GM21723 (cell line): ENCODE results near the gene RAMAC.
"Not testable (repeated sequence)": the region's sequence is repeated elsewhere in the genome, so short reads cannot be mapped to it uniquely, and the experiment has no call there.

Source experiments
- ATAC-seq: cut with Tn5 transposase; IDR thresholded peaks from one replicate; pipeline ENCODE4 v1.9.1; 2021; ENCODE audit warnings: mild to moderate bottlenecking, moderate library complexity; ENCODE audit not compliant: unreplicated experiment

RAMAC gene

DNA sequence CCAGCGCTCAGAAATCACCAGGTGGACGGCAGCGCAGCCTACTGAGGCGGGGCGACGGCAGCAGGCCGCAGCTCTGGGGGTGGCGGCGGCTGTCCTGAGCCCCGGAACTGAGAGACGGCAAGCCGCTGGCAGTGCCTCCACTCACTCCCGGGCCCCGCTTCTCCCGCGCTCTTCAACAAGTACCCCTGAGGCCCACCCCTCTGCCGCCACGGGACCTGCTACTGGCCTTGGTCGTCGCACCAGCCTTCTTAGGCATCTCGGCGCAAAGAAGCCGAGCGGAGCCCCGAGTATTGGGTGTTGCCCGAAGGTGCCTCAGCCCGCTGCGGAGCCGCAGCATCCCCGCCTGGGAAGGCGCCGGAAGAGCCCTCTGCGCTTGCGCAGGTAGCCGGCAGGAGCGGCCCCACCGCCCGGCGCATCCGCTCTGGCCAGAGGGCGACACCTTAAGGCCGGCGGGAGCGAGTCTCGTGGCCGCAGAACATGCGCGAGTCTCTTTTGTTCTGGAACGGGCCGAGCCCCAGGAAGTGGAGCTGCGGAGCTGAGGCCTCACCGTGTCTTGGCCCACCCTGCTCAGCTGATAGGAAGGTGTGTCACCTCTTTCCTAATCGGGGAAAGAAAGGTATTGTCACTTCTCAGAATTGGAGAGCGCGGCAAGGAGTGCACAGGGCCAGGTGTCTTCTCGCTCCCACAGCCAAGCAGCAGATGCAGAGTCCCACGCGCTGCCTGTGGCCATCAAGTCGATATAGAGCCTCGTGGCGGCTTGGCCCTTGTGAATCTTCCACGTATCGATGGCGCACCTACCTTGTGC, 25.5 kb downstream of the RAMAC start, which contains the start of gene C15orf40:
TSS of gene C15orf40 (minus strand) at position 369 of the 805 bp plus-strand sequence. CDS start at position 337, 32 bp downstream.
- ATAC-seq: peak; percentile 89

GRCh38 chr15:83012076-83012426, 26.0 kb downstream of the RAMAC start:
- ATAC-seq: no peak

GRCh38 chr15:83012636-83013035, 26.6 kb downstream of the RAMAC start:
- ATAC-seq: no peak

DNA sequence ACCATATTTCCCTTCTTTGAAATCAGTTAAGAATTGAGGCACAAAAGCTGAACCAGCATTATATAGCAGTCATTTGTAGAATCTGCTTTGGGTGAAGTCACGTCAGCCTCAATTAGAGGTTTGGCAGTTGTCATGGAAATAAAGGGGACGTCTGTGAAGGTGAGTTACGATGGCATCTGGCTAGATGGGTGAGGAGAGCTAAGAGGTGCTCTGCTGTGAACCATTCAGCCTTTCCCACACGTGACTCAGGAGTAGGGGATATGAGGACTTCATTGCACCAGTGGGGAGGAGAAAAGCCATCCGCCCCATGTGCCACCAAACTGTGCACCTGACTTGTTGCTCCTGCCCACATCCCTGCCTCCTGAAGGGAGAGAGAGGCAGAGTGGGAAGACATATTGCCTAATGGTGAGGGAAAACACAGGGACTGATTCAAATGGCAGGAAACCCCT, 28.2 kb downstream of the RAMAC start:
- ATAC-seq: no peak

DNA sequence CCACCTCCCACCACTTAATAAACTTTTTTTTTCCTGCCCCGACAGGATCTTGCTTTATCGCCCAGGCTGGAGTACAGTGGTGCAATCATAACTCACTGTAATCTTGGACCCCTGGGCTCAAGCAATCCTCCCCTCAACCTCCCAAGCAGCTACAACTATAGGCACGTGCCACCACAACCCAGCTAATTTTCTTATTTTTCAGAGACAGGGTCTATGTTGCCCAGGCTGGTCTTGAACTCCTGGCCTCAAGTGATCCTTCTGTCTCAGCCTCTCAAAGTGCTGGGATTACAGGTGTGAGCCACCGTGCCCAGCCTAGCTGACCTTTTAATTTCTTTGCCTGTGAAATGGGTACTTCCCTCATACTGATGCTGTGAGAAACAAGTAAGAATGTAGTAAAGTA, 29.4 kb downstream of the RAMAC start:
- ATAC-seq: no peak

DNA sequence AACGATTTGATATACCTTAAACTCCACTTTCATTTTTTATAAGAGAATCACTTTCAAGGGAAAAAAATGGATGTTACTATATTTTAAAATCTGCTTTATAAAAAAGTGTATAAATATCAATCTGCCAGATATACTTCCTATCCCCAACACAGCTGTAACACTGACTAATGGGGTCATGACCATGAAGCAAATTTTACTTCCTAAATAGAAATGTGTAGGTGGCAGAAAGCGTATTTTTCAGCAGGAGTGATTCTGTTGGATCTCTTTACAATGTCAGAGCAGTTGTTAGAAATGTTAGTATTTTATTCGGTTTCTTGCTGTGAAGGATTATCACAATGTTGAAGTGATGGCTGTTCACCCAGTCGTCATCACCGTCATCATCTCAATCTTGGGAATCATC, 30.9 kb downstream of the RAMAC start:
- ATAC-seq: no peak

DNA sequence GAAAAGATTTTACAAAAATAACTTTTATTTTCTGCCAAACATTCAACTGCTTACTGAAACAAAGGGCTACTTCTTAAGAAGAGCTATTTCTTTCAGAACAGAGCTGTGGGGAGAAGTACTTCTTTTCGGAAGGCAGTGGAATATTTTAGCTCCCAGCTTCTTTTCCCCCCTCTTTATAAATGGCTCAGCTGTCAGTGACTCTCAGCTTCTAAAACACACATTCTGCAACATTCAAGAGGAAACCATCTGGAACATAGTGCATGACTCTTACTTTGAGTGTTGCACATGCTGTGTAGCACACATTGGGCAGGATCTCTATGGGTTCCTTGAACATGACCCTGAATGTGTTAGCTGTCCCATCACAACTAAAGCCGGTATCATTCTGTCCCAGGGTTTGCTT, 32.4 kb downstream of the RAMAC start:
- no peak for ATAC-seq

DNA sequence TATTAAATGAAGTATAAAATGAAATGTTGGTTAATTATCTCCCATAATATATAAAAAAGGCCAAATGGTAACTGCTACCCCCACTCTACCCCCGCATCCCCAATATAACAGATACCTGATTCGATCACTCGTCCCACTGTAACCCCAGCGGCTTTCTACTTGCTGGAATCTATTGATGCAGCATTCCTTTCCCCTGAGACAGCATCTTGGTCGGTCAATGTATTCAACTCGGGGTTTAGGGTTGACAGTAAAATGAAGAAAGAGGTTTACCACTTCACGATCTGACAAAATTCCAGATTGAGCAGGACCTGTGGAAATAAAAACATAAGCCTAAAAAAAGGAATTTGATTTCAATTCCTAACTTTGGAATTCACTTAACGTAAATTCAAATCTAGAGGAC, 44.0 kb downstream of the RAMAC start:
- no peak for ATAC-seq

DNA sequence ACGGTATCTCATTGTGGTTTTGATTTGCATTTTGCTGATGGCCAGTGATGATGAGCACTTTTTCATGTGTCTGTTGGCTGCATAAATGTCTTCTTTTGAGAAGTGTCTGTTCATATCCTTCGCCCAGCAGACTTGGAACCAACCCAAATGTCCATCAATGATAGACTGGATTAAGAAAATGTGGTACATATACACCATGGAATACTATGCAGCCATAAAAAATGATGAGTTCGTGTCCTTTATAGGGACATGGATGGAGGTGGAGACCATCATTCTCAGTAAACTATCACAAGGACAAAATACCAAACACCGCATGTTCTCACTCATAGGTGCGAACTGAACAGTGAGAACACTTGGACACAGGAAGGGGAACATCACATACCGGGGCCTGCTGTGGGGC, 45.2 kb downstream of the RAMAC start:
- not testable (repeated sequence) for ATAC-seq

DNA sequence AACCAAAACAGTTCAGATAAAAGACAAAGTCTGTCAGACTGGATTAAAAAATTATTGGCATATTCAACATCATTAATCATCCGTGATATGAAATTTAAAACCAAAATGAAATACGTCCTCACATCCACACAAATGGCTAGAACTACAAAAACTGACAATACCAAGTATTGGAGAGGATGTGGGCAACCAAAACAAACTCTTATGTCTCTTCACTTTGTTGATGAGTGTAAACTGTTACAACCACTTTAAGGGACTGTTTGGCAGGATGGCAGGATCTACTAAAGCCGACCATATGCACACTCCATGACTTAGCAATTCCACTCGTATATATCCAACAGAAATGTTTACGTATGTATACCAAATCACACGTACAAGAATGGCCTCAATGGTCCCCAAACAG, 50.2 kb downstream of the RAMAC start:
- no peak for ATAC-seq

DNA sequence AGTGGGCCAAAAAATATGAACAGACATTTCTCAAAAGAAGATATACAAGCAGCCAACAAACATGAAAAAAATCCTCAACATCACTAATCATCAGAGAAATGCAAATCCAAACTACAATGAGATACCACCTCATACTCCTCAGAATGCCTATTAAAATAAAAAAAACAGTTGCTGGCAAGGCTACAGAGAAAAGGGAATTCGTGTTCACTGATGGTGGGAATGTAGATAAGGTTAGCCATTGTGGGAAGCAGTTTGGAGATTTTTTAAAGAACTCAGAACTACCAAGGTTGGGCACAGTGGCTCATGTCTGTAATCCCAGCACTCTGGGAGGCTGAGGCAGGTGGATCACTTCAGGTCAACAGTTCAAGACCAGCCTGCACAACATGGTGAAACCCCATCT, 53.2 kb downstream of the RAMAC start:
- no peak for ATAC-seq
